Measurements from ENCODE around the gene CPNE1.
A peak's percentile ranks its signal among the peaks of the same experiment; 100 is the strongest.

CPNE1 gene

GRCh38 chr20:35603695-35604448 is 60.8 kb downstream of the CPNE1 start:
- POLR2A ChIA-PET, result no interaction called here

GRCh38 chr20:35602851-35603495 is 61.7 kb downstream of the CPNE1 start:
- no peak for DNase-seq (ENCODE audit: extremely low spot score)
- ChIA-PET CTCF (interaction anchor here (1.2 to 7.6 kb wide), 3 partner anchors 15 to 139 kb away, joined by 3 to 87 read pairs (median 6); partner anchors contain the start of gene SPAG4), POLR2A (no interaction called here)
- no peak for TF ChIP-seq CTCF (IDR thresholded peaks at IDR 0.05; ENCODE audit: control extremely low read depth, extremely low read depth, low read depth, missing control alignments)

More at GRCh38 chr20:35603695-35604448, 60.8 kb downstream of the CPNE1 start:
- TF ChIP-seq CTCF (IDR thresholded peaks at IDR 0.05; ENCODE audit: control extremely low read depth, extremely low read depth, low read depth, missing control alignments), result no peak
- no peak for DNase-seq (ENCODE audit: extremely low spot score)
- CTCF ChIA-PET, result interaction anchor here (1.0 to 7.6 kb wide), 7 partner anchors 9 to 281 kb away, joined by 3 to 87 read pairs (median 3); partner anchors contain the start of gene SPAG4

- TF ChIP-seq CTCF (IDR thresholded peaks at IDR 0.05; ENCODE audit: control extremely low read depth, extremely low read depth, low read depth, missing control alignments), result no peak
- CTCF ChIA-PET, result interaction anchor here (0.9 to 7.6 kb wide), 5 partner anchors 13 to 352 kb away, joined by 3 to 87 read pairs (median 4); partner anchors contain the start of gene SPAG4
- POLR2A ChIA-PET, result no interaction called here
- DNase-seq (ENCODE audit: extremely low spot score), result no peak
Measured at GRCh38 chr20:35601990-35602389, 62.7 kb downstream of the CPNE1 start.

GRCh38 chr20:35600993-35601973 is 63.4 kb downstream of the CPNE1 start:
- POLR2A ChIA-PET, result no interaction called here
- CTCF ChIA-PET, result interaction anchor here (0.6 to 7.6 kb wide), 9 partner anchors 9 to 352 kb away, joined by 3 to 87 read pairs (median 3); partner anchors contain the start of genes ERGIC3 and SPAG4
- DNase-seq (ENCODE audit: extremely low spot score), result peak; percentile 84
- peak; percentile 81 for TF ChIP-seq CTCF (IDR thresholded peaks at IDR 0.05; ENCODE audit: control extremely low read depth, extremely low read depth, low read depth, missing control alignments)

GRCh38 chr20:35600176-35600992 is 64.3 kb downstream of the CPNE1 start:
- no peak for DNase-seq (ENCODE audit: extremely low spot score)
- POLR2A ChIA-PET, result no interaction called here

More at GRCh38 chr20:35600176-35600992, 64.3 kb downstream of the CPNE1 start:
- CTCF ChIA-PET, result interaction anchor here (1.1 to 7.6 kb wide), 5 partner anchors 11 to 353 kb away, joined by 3 to 87 read pairs (median 4); partner anchors contain the start of genes ERGIC3 and SPAG4
- no peak for TF ChIP-seq CTCF (IDR thresholded peaks at IDR 0.05; ENCODE audit: control extremely low read depth, extremely low read depth, low read depth, missing control alignments)

Measured in GM10248 (cell line).